Middle frontal gyrus (tissue), 1 donor: Measurements from ENCODE around the gene NKTR.
"Not testable (repeated sequence)": the region's sequence is repeated elsewhere in the genome, so short reads cannot be mapped to it uniquely, and the experiment has no call there.

Experiments used
- DNase-seq: peaks from one replicate; pipeline ENCODE4 v3.0.0-alpha.2; 2015; ENCODE audit warnings: low spot score; ENCODE audit errors: extremely low spot score

NKTR gene

GRCh38 chr3:42595682-42596081 lies 4.8 kb upstream of the NKTR start:
- DNase-seq = no peak

DNA sequence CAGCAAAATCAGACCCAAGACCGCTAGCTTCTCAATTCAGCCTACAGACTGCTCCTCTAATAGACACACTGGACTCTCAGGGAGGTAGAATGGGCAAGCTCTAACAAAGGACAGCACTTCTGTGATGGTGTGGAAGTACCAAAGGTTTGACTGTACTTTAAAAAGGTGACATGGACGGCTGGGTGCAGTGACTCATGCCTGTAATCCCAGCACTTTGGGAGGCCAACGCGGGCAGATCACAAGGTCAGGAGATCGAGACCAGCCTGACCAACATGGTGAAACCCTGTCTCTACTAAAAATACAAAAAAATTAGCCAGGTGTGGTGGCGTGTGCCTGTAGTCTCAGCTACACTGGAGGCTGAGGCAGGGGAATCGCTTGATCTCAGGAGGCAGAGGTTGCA lies 3.4 kb upstream of the NKTR start:
- DNase-seq = not testable (repeated sequence)

DNA sequence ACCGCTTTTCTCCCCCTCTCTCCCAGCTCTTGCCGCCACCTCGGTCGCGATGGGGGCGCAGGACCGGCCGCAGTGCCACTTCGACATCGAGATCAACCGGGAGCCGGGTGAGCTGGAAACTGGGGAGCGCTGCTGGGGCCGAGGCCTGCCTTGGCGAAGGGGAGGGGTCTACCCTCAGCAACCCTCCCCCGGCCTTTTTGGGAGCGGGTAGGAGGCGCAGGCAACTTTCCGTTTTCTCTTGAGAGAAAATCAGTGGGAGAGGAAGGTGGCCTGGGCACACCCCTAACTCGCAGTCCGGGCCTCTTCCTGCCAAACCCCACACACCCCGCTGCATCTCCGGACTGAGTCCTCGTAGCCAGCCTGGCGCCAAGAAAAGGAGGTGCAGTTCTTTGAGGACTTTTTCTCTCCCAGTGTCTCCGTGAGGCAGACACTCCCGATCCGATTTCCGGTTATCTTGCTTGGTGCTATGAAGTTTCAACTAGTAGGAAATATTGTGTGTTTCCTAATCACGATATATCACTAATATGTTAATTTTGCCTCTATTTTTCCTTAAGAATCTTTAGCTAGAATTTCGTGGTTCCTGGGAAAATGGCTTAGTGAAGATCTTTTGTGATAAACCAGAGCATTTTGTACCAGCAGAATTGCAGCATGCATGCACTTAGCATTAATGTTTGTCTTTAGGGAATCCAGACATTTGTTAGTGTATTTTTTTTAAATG lies 631 bp downstream of the NKTR start:
- no peak for DNase-seq

DNA sequence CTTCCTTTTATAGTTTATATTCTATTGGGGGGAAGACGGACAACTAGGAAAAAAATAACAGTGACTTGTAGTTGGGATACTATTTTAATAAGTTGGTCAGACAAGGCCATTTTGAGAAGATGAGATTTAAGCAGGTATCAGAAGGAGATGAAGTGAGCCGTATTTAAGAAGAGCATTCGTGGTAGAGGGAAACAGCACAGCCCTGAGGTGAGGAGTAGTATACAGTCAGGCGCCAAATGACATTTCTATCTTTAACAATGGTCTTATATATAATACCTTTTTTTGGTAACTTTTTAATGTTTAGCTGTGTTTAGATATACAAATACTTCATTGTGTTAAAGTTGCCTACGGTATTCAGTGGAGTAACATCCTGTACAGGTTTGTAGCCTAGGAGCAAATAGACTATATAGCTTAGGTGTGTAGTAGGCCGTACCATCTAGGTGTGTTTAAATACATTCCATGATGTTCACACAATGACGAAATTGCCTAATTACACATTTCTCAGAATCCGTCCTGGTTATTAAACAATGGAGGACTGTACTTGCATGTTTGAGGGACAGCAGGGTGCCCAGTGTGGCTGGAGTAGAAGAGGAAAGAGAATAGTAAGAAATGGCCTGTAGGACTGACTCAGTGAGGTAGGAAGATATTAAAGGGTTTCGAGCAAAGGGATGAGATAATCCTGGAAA lies 1.6 kb downstream of the NKTR start:
- DNase-seq = no peak

DNA sequence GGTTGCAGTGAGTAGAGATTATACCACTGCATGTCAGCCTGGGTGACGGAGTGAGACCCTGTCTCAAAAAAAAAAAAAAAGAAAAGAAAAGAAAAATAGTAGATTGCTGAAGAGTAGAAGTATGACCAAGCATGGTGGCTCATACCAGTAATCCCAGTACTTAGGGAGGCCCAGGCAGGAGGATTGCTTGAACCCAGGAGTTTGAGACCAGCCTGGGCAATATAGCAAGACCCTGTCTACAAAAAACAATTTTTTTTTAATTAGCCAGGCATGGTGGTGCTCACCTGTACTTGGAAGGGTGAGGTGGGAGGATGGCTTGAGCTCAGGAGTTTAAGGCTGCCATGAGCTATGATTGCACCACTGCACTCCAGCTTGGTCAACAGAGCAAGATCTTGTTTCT lies 2.5 kb downstream of the NKTR start:
- no peak for DNase-seq

- DNase-seq = no peak
Measured at GRCh38 chr3:42605546-42606173, 5.2 kb downstream of the NKTR start.

- DNase-seq = no peak
Measured at GRCh38 chr3:42608581-42608980, 8.1 kb downstream of the NKTR start.

DNA sequence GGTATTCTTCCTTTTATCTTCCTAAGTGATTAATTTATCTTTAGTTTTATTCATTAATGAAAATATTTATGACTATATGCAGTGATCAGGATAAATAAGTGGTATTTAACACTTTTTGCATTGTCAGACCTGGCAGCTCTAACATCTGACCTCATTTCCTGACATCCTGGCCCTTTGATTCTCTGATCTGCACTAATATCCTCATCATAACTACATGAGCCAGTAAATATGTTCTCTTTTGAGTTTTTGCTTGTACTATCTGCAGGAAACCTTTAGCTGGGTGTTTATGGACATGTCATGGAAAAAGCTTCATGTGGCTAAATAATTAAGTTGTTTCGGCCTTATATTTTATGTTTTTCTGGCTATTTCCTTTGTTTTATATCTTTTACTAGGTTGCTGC lies 10.5 kb downstream of the NKTR start:
- DNase-seq = no peak

DNA sequence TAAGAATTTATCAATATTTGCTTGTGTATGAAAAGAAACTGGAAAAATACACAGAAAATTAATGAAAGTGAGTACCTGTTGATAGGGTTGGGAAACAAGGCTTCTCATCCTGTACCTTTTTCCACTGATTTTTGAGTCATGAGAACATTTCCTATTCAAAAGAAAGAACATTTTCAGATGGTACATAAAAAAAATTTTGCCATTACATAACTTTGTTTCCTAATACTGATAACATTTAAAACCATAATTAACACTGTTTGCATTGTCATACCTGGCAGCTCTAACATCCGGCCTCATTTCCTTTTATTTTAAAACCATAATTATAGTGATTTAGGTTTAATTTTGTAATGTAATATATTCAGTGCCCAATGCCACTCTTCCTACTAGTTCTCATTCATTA lies 11.7 kb downstream of the NKTR start:
- DNase-seq = no peak

DNA sequence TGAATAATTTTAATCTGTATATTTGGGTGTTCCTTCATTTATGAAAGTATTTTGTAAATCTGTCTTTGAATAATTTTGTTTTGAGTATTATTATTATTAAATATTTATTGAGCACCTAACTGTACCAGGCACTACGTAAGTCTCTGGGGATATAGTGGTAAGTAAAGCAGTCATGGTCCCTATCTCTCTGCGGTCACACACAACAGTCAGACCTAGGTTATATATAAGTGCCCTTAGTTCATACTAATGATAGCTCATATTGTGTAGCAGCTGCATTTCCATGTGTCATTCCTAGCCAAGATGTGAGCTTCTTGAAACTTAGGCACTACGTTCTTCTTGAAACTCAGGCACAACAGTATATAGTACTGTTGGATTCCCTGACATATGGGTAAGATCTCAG lies 12.4 kb downstream of the NKTR start:
- no peak for DNase-seq

- no peak for DNase-seq
Measured at GRCh38 chr3:42613462-42613861, 13.0 kb downstream of the NKTR start.

DNA sequence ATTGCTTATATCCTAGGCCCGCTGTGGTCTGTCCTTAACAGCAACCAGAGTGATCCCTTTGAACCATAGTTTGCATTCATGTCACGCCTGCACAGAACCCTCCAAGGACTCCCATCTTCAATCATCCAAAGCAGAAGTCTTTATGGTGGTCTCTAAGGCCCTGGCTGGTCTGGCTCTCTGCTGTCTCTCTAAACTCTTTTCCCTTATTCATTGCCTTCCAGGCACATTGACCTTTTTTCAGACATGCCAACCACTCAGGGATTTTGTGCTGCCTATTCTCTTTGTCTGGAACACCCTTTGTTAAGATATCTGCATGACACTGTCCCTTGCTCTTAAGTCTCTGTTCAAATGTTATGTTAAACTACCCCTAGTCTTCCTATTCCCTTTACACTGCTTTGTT lies 31.1 kb downstream of the NKTR start:
- DNase-seq = no peak

- no peak for DNase-seq
Measured at GRCh38 chr3:42632146-42632545, 31.7 kb downstream of the NKTR start.

- no peak for DNase-seq
Measured at GRCh38 chr3:42633544-42633943, 33.1 kb downstream of the NKTR start.

- no peak for DNase-seq
Measured at GRCh38 chr3:42635111-42635510, 34.6 kb downstream of the NKTR start.

DNA sequence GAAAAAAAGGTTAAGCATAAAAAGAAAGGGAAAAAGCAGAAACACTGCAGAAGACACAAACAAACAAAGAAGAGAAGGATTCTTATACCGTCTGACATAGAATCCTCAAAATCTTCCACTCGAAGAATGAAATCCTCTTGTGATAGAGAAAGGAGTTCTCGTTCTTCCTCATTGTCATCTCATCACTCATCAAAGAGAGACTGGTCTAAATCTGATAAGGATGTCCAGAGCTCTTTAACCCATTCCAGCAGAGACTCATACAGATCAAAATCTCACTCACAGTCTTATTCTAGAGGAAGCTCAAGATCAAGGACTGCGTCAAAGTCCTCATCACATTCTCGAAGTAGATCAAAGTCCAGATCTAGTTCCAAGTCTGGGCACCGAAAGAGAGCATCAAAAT lies 36.5 kb downstream of the NKTR start:
- no peak for DNase-seq

DNA sequence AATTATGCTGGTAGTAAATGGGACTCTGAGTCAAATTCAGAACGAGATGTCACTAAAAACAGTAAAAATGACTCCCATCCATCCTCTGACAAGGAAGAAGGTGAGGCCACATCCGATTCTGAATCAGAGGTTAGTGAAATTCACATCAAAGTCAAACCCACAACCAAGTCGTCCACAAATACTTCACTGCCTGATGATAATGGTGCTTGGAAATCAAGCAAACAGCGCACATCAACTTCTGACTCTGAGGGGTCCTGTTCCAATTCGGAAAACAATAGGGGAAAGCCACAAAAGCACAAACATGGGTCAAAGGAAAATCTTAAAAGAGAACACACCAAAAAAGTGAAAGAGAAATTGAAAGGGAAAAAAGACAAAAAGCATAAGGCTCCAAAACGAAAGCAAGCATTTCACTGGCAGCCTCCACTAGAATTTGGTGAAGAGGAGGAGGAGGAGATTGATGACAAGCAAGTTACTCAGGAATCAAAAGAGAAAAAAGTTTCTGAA lies 37.9 kb downstream of the NKTR start:
- no peak for DNase-seq

- DNase-seq = no peak
Measured at GRCh38 chr3:42639192-42639591, 38.7 kb downstream of the NKTR start.

DNA sequence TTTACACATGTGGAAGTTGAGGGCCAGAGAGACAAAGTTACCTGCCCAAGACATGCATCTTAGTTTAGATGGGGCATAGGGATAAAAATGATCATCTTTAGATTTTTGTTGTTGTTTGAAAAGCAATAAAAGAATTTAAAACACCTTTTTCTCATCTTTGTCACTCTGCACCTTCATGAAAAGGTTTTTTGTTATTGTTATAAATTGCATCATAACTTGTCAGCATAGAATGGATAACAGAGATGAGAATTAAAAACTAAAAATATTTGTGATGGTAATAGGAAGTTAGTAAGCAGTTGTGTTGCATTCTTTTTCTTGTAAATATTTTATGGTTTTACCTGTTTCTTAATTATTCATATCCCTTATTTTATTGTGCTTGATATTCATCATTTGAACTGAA lies 39.6 kb downstream of the NKTR start:
- no peak for DNase-seq

DNA sequence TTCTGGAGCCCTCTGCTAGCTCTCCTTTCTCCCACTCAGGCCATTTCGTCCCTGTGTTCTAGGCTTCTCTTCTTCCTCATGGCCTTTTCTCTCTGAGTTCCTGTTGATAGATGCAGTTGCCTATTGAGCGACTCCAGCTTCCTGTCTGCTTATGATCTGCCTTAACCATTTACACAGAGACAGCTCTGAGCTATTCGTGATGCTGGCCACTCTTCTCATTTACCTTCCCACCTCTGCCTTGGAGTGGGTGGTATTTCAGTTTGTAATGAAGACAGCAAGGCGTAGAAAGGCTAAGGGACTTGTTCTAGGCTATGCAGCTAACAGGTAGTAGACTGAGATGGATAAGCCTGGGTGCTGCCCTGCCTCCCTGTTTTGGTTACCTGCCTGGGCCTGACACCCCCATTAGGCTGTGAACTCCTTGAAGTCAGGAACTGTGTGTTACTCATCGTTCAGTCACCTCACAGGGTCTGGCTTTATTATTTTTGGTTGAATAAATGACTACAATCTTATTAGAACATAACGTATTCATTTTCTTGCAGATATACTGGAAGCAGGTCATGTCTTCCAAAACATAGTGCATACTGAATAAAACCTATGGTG lies 40.4 kb downstream of the NKTR start:
- DNase-seq = no peak

DNA sequence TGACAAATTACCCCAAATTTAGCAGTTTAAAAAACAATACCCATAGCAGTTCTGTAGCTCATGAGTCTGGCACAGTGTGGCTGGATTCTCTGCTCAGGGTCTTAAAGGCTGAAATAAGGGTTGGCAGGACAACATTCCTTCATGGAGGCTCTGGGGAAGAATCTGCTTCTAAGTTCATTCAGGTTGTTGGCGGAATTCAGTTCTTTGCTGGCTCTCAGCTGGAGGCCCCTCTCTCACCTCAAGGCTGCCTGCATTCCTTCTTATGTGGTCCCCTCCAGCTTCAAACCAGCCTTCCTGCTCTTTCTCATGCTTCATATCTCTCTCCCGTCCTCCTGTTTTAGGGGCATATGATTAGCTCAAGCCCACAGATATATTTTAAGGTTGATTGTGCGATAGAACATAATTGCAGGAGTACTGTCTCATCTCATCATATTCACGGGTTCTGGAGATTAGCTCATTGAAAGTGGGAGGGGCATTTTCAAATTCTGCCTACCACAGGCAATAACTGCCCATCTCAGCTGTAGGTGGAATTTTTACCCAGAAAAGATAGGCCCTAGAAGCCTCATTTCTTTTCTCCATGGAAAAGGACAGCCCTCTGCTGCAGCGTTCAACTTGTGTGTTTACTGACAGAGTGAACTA lies 47.5 kb downstream of the NKTR start:
- no peak for DNase-seq

DNA sequence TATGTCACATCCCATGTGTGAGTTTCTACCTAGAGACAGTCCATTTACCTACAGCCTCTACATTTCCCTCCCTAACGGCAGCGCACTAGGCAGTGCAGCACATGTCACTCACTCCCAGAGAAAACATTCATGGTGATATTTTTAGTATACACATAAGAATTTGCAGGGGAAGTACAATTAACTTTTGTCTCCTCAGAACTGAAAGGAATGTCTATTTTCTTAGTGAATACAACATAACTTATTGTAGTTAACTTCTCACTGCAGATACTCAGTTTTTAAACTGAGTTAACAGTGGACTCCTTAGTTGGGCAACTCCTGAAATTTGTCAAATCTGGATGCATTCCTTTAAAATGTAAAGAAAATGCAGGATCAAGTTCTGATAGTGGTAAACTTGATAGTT lies 48.5 kb downstream of the NKTR start:
- DNase-seq = no peak
